ENCODE results near the gene XAB2.
A peak's percentile ranks its signal among the peaks of the same experiment; 100 is the strongest.

The XAB2 gene

GRCh38 chr19:7628589-7629311 lies 595 bp downstream of the XAB2 start:
- H3K27me3 ChIP-seq (replicated peaks): no peaks in the 10 kb centered on the region
- in situ Hi-C loops (cut with HindIII; ENCODE audit: low pct_ligation_motif_present, low sequenced_read_pairs): no loop called here
- H3K27ac ChIP-seq: peak overlapping the region; percentile 73
- peak overlapping the region; percentile 99 for H3K4me3 ChIP-seq (ENCODE audit: low read depth, low read length)
- TF ChIP-seq, protein P1, sequence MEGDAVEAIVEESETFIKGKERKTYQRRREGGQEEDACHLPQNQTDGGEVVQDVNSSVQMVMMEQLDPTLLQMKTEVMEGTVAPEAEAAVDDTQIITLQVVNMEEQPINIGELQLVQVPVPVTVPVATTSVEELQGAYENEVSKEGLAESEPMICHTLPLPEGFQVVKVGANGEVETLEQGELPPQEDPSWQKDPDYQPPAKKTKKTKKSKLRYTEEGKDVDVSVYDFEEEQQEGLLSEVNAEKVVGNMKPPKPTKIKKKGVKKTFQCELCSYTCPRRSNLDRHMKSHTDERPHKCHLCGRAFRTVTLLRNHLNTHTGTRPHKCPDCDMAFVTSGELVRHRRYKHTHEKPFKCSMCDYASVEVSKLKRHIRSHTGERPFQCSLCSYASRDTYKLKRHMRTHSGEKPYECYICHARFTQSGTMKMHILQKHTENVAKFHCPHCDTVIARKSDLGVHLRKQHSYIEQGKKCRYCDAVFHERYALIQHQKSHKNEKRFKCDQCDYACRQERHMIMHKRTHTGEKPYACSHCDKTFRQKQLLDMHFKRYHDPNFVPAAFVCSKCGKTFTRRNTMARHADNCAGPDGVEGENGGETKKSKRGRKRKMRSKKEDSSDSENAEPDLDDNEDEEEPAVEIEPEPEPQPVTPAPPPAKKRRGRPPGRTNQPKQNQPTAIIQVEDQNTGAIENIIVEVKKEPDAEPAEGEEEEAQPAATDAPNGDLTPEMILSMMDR (IDR thresholded peaks at IDR 0.05; ENCODE audit: low read depth, low read length, missing control alignments): no peak
- peaks cover 9% of the 10 kb centered on the region for H3K36me3 ChIP-seq (replicated peaks)
- no peak for DNase-seq

DNA sequence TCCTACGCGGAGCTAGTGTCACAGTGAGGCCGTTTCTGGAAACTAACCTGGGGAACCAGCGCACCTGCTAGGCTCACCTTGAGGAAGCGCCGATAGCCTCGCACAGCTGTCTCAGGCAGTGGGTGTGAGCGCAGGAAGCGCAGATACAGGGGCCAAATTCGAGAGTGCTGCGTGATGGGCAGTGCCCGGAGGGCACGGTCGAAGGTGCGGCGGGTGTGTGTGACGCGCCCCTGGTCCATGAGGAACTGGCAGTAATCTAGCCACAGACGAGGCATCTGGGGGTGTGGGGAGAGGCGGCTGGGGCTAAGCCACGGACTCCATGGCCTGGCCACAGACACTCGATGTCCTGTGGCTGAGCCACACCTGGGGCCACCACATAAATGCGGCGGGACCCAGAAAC lies 2.2 kb downstream of the XAB2 start:
- TF ChIP-seq, protein P1 (IDR thresholded peaks at IDR 0.05; ENCODE audit: low read depth, low read length, missing control alignments): no peak
- in situ Hi-C loops (cut with HindIII; ENCODE audit: low pct_ligation_motif_present, low sequenced_read_pairs): no loop called here

DNA sequence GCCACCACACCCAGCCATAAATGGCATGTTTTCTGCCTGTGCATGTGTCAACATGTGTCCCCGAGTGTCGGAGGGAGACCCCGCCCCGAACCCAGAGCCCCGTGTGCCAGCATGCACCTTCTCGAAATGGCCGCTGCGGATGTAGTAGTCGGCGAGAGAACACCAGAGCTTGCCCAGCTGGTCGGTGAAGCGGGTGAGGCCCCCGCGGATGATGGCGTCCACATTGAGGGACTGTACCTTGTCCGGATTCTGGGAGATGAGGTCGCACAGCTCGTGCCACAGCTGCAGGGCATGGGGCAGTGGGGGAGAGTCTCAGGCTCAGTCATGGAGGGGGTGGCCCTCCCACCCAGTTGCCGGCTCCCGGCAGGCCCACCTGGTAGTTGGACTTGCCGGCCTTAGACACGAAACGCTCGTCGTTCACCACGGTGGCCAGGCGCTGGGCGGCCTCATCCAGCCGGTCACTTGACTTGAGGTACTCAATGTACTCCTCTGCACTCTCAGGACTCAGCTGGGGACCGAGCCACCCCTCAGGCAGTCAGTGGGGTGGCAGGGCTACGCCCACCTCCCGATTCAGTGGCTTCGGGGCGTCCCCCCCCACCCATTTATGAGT lies 3.5 kb downstream of the XAB2 start:
- no peaks in the 10 kb centered on the region for H3K27me3 ChIP-seq (replicated peaks)
- no peak overlapping the region for H3K4me3 ChIP-seq (ENCODE audit: low read depth, low read length)
- no peak for DNase-seq
- H3K36me3 ChIP-seq (replicated peaks): peaks cover 20% of the 10 kb centered on the region
- in situ Hi-C loops (cut with HindIII; ENCODE audit: low pct_ligation_motif_present, low sequenced_read_pairs): no loop called here
- no peak overlapping the region for H3K27ac ChIP-seq
- TF ChIP-seq, protein P1 (IDR thresholded peaks at IDR 0.05; ENCODE audit: low read depth, low read length, missing control alignments): no peak

More for the DNA sequence above, 2.2 kb downstream of the XAB2 start:
- Histone ChIP-seq H3K36me3 (replicated peaks) (peaks cover 18% of the 10 kb centered on the region), H3K27ac (no peak overlapping the region), H3K4me3 (ENCODE audit: low read depth, low read length) (no peak overlapping the region), H3K27me3 (replicated peaks) (no peaks in the 10 kb centered on the region)
- no peak for DNase-seq

DNA sequence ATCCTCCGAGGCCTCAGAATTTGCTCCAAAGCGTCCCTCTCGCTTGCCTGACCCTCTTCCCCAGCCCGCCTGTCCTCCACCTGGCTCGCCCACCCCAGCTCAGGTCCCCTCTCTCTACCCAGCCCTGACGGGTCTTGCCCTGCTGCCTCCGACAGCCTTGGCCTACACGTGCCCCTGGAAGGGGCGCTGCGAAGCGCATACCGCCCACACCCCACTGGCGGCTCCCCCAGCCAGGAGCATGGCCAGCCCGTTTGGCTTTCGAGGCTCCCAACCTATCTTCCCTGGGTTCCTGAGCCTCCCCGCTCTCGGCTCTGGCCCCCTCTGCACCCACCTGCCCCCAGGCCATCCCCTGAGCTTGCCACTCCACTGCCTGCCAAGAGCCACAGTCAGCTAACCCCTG lies 4.5 kb downstream of the XAB2 start:
- in situ Hi-C loops (cut with HindIII; ENCODE audit: low pct_ligation_motif_present, low sequenced_read_pairs): no loop called here
- Histone ChIP-seq H3K4me3 (ENCODE audit: low read depth, low read length) (no peak overlapping the region), H3K36me3 (replicated peaks) (peaks cover 27% of the 10 kb centered on the region), H3K27ac (no peak overlapping the region), H3K27me3 (replicated peaks) (no peaks in the 10 kb centered on the region)
- DNase-seq: no peak
- TF ChIP-seq, protein P1 (IDR thresholded peaks at IDR 0.05; ENCODE audit: low read depth, low read length, missing control alignments): no peak

DNA sequence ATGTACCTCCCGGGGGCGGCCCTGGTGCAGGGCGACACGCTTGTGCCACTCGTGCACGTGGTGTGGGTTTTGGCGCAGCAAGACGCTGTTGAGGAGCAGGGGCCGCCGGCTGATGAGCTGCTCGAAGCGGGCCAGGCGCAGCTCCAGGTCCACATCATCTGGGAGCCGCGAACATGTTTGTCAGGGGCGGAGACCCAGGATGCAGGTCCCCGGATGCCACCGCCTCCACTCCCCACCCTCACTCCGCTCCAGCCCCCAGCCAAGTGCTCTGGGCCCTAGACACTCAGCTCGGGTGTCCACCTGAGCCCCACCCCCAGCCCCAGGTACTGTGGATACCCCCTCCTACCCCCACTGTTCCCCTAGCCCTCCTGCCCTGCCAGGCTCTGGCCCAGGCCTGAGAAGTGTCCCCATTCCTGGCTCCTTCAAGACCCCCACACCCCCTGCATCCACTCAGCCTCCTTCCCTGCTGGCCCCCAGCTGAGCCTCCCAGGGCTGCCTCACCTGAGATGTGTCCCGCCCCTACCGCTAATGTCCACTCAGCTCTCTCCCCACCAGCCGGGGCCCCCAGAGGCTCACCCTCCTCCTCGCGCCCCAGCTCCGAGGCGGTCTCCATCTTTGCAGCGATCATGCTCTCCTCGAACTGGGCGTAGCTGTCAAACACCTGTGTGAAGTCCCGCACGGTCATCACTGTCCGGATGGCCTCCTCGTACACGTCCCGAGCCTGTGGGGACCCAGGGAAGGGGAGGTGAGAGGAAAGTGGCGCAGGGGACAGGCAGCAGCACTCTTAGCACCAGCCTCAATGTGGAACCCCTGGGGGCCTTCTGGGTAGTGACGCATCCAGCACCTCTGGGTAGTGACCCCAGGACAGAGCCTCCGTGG lies 5.4 kb downstream of the XAB2 start:
- H3K4me3 ChIP-seq (ENCODE audit: low read depth, low read length): no peak overlapping the region
- no peak overlapping the region for H3K27ac ChIP-seq
- in situ Hi-C loops (cut with HindIII; ENCODE audit: low pct_ligation_motif_present, low sequenced_read_pairs): no loop called here
- DNase-seq: no peak
- TF ChIP-seq, protein P1 (IDR thresholded peaks at IDR 0.05; ENCODE audit: low read depth, low read length, missing control alignments): no peak
- peaks cover 30% of the 10 kb centered on the region for H3K36me3 ChIP-seq (replicated peaks)
- no peaks in the 10 kb centered on the region for H3K27me3 ChIP-seq (replicated peaks)

Data from brain microvascular endothelial cell (primary cell).